Parathyroid adenoma (tissue), 2 donors: ENCODE data around the gene CYP4F22.
"Not testable (repeated sequence)": the region's sequence is repeated elsewhere in the genome, so short reads cannot be mapped to it uniquely, and the experiment has no call there.

Experiments
- H2AFZ ChIP-seq: fragments of 300-600 bp; sonication (generic); one replicate; pipeline ENCODE4 v1.7.0; 2017; ENCODE audit warnings: antibody characterized with exemption, mild to moderate bottlenecking
- H3K27ac ChIP-seq: fragments of 300-600 bp; sonication (generic); one replicate; pipeline ENCODE4 v1.7.0; 2017
- H3K27me3 ChIP-seq: fragments of 300-600 bp; sonication (generic); one replicate; pipeline ENCODE4 v1.7.0; 2017; ENCODE audit warnings: low read length; ENCODE audit not compliant: control insufficient read depth, insufficient read depth
- H3K36me3 ChIP-seq: fragments of 300-600 bp; sonication (generic); one replicate; pipeline ENCODE4 v1.7.0; 2017; ENCODE audit warnings: low read length; ENCODE audit not compliant: control insufficient read depth, insufficient read depth
- H3K4me1 ChIP-seq: fragments of 300-600 bp; sonication (generic); one replicate; pipeline ENCODE4 v1.7.0; 2017; ENCODE audit warnings: control low read depth
- H3K4me2 ChIP-seq: fragments of 300-600 bp; sonication (generic); one replicate; pipeline ENCODE4 v1.7.0; 2017; ENCODE audit warnings: low read length
- H3K4me3 ChIP-seq: fragments of 300-600 bp; sonication (generic); one replicate; pipeline ENCODE4 v1.7.0; 2017; ENCODE audit warnings: low read depth, low read length
- H3K79me2 ChIP-seq: fragments of 300-600 bp; sonication (generic); one replicate; pipeline ENCODE4 v1.7.0; 2017; ENCODE audit warnings: control low read depth
- H3K9ac ChIP-seq: fragments of 300-600 bp; sonication (generic); one replicate; pipeline ENCODE4 v1.7.0; 2017; ENCODE audit warnings: mild to moderate bottlenecking
- H3K9me3 ChIP-seq: fragments of 300-600 bp; sonication (generic); one replicate; pipeline ENCODE4 v1.7.0; 2017; ENCODE audit warnings: low read length; ENCODE audit not compliant: control insufficient read depth
- CTCF ChIP-seq: fragments of 300-600 bp; sonication (generic); IDR thresholded peaks from one replicate; pipeline ENCODE4 v1.7.0; 2017; ENCODE audit warnings: antibody characterized with exemption, mild to moderate bottlenecking
- donor health status: primary hyperparathyroidism.

The CYP4F22 gene

GRCh38 chr19:15527705-15528104 lies 19.4 kb downstream of the CYP4F22 start:
- no peaks in the 10 kb centered on the region for H3K9me3 ChIP-seq
- no peak for TF ChIP-seq CTCF
- H3K9ac ChIP-seq: no peak overlapping the region
- no peaks in the 10 kb centered on the region for H3K27me3 ChIP-seq
- no peak overlapping the region for H3K4me2 ChIP-seq
- H3K4me1 ChIP-seq: no peaks in the 10 kb centered on the region
- H3K79me2 ChIP-seq: no peaks in the 10 kb centered on the region
- H3K36me3 ChIP-seq: no peaks in the 10 kb centered on the region
- H2AFZ ChIP-seq: no peak overlapping the region
- no peak overlapping the region for H3K4me3 ChIP-seq
- no peak overlapping the region for H3K27ac ChIP-seq

GRCh38 chr19:15529774-15530372 lies 21.5 kb downstream of the CYP4F22 start:
- Histone ChIP-seq H3K4me2 (no peak overlapping the region), H3K27ac (no peak overlapping the region), H3K9me3 (no peaks in the 10 kb centered on the region), H3K9ac (no peak overlapping the region), H3K79me2 (no peaks in the 10 kb centered on the region), H2AFZ (no peak overlapping the region), H3K36me3 (no peaks in the 10 kb centered on the region), H3K27me3 (no peaks in the 10 kb centered on the region), H3K4me3 (no peak overlapping the region), H3K4me1 (no peaks in the 10 kb centered on the region)
- TF ChIP-seq CTCF: no peak

GRCh38 chr19:15532779-15533521 lies 24.6 kb downstream of the CYP4F22 start:
- TF ChIP-seq CTCF: no peak
- Histone ChIP-seq H3K27me3 (no peaks in the 10 kb centered on the region), H3K27ac (no peak overlapping the region), H2AFZ (no peak overlapping the region), H3K4me3 (no peak overlapping the region), H3K4me2 (no peak overlapping the region), H3K36me3 (no peaks in the 10 kb centered on the region), H3K79me2 (no peaks in the 10 kb centered on the region), H3K9ac (no peak overlapping the region), H3K4me1 (no peaks in the 10 kb centered on the region), H3K9me3 (no peaks in the 10 kb centered on the region)

GRCh38 chr19:15533522-15533830 lies 25.2 kb downstream of the CYP4F22 start:
- not testable (repeated sequence) for H3K27me3 ChIP-seq, H3K27ac ChIP-seq

GRCh38 chr19:15534957-15535864 lies 26.9 kb downstream of the CYP4F22 start:
- TF ChIP-seq CTCF: no peak
- H3K4me3 ChIP-seq: no peak overlapping the region
- H3K4me1 ChIP-seq: no peaks in the 10 kb centered on the region
- no peak overlapping the region for H3K27ac ChIP-seq
- no peak overlapping the region for H2AFZ ChIP-seq
- H3K9me3 ChIP-seq: no peaks in the 10 kb centered on the region
- no peak overlapping the region for H3K4me2 ChIP-seq
- no peaks in the 10 kb centered on the region for H3K36me3 ChIP-seq
- H3K9ac ChIP-seq: no peak overlapping the region
- H3K79me2 ChIP-seq: no peaks in the 10 kb centered on the region
- no peaks in the 10 kb centered on the region for H3K27me3 ChIP-seq

More at GRCh38 chr19:15533522-15533830, 25.2 kb downstream of the CYP4F22 start:
- not testable (repeated sequence) for H3K4me1 ChIP-seq, H3K9ac ChIP-seq, H3K79me2 ChIP-seq, H2AFZ ChIP-seq, H3K4me2 ChIP-seq, H3K36me3 ChIP-seq, H3K9me3 ChIP-seq, H3K4me3 ChIP-seq
